K562 (cell line): ENCODE data around the gene ATP2A3. TPM values are rescaled to one million over a fixed set of nuclear protein-coding genes. Genes with fewer than 3 reads are reported as not detected.
A peak's percentile ranks its signal among the peaks of the same experiment; 100 is the strongest.

Experiments used
- BHLHE40 ChIP-seq: IDR thresholded peaks from 2 replicates; pipeline ENCODE4 v1.6.1; 2011; ENCODE audit warnings: low read length, improper control_type of control experiment
- GABPB2 ChIP-seq: fragments of 250-450 bp; sonication (Bioruptor Pico); conservative IDR thresholded peaks from 2 replicates; pipeline ENCODE4 v1.5.1; 2021; ENCODE audit warnings: mild to moderate bottlenecking
- PHF21A ChIP-seq: fragments of 450-650 bp; IDR thresholded peaks from 2 replicates; pipeline ENCODE4 v1.6.1; 2017; ENCODE audit warnings: low read depth, borderline replicate concordance
- POLR2G ChIP-seq: fragments of 200-400 bp; formaldehyde crosslinking; IDR thresholded peaks from 2 replicates; pipeline ENCODE4 v1.6.1; 2017; ENCODE audit warnings: low read depth, mild to moderate bottlenecking, antibody characterized with exemption, low read length, moderate library complexity
- TCFL5 ChIP-seq: fragments of 250-450 bp; sonication (Bioruptor Pico); conservative IDR thresholded peaks from 2 replicates; pipeline ENCODE4 v1.6.1; 2021; ENCODE audit warnings: mild to moderate bottlenecking, moderate library complexity, matching md5 sums
- ZEB2 ChIP-seq: fragments of 450-650 bp; IDR thresholded peaks from 2 replicates; pipeline ENCODE4 v1.6.1; 2016
- ZNF217 ChIP-seq: sonication (generic); formaldehyde crosslinking; IDR thresholded peaks from 2 replicates; pipeline ENCODE4 v1.8.0; 2022; ENCODE audit warnings: mild to moderate bottlenecking, missing genetic modification reagents
- polyA plus RNA-seq, 8 experiments: library from polyadenylated mRNA; depleted of rRNA in 4 of 8; stranded (reverse) in 5 of 8; unstranded in 3 of 8; fragments of >200 nt; fragmentation: Nextera tagmentation in 2 of 8; fragmentation: Illumina TruSeq in 1 of 8; extraction: Ambion mirVana in 2 of 8; extraction: Trizol in 1 of 8; gene quantifications; 2 replicates each; pipeline versions ENCODE4 v1.2.1 to v1.2.3, GENCODE V29; 2011 to 2014; ENCODE audit warnings: inconsistent platforms in 1 of 8, missing spikeins in 1 of 8
- total RNA-seq, 7 experiments: library from RNA; depleted of rRNA in 6 of 7; stranded (reverse); fragments of >200 nt in 6 of 7; fragmentation: Illumina TruSeq in 2 of 7; extraction: Trizol in 2 of 7; gene quantifications; 2 replicates each; pipeline versions ENCODE4 v1.2.1 to v1.2.3, GENCODE V29; 2011 to 2021; ENCODE audit warnings: low replicate concordance in 1 of 7
- TF ChIP-seq, protein P1 (sequence below): sonication (generic); formaldehyde crosslinking; IDR thresholded peaks from 2 replicates; pipeline ENCODE4 v1.8.1; 2023; ENCODE audit warnings: mild to moderate bottlenecking, missing genetic modification reagents
- TF ChIP-seq, protein P2 (sequence below): IDR thresholded peaks from 2 replicates; pipeline ENCODE4 v1.6.1; 2016; ENCODE audit warnings: missing genetic modification characterization, missing compliant biosample characterization
- TF ChIP-seq, protein P3 (sequence below): fragments of 250-450 bp; sonication (Bioruptor Pico); IDR thresholded peaks from 2 replicates; pipeline ENCODE4 v1.8.0; 2022; ENCODE audit warnings: moderate library complexity, mild to moderate bottlenecking, inconsistent platforms

Gene ATP2A3
- total and polyA plus RNA-seq, 9 of the 15 experiments (the other 6 are each of a cell fraction or from before 2014, with no cell fraction given): 0.65 to 103 (median 31.3) TPM

DNA sequence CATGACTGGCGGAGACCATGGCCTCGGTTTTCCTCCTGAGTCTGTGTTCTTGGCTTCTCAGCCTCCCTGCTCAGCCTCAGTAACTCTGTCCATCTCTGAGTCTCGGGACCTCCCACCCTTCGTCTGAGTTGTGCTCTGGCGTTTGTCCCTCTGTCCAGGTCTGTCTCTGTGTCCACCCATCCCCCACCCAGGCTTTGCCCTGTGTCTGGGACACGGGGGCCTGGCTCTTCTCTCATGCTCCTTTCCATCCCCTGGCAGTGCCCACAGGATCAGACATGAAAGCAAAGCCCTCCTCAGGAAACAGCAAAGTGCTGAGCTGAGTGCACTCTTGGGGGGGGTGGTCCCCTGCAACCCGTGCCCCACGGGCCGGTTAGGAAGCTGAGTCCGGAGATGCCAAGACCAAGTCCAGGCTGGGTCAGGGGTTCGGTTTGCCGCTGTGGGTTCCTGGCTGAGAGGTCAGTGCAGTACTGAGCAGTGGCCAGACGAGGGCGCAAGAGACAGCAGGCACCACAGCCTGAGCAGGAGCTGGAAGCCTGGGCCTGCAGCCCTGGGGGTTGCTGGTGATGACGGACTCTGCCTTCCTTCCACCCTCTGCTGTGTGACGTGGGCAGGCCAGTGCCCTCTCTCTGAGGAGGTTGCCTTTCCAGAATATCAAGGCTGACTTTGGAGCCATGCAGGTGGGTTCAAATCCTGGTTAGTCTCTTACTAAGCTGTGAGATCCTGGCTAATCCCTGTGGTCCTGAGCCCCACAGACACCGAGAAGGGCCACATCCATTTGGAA, 50.5 kb downstream of the ATP2A3 start (continued):
- TF ChIP-seq, protein P1, sequence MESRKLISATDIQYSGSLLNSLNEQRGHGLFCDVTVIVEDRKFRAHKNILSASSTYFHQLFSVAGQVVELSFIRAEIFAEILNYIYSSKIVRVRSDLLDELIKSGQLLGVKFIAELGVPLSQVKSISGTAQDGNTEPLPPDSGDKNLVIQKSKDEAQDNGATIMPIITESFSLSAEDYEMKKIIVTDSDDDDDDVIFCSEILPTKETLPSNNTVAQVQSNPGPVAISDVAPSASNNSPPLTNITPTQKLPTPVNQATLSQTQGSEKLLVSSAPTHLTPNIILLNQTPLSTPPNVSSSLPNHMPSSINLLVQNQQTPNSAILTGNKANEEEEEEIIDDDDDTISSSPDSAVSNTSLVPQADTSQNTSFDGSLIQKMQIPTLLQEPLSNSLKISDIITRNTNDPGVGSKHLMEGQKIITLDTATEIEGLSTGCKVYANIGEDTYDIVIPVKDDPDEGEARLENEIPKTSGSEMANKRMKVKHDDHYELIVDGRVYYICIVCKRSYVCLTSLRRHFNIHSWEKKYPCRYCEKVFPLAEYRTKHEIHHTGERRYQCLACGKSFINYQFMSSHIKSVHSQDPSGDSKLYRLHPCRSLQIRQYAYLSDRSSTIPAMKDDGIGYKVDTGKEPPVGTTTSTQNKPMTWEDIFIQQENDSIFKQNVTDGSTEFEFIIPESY (CRISPR knock-in tag): peak; percentile 50; the same call in 1 of the 2 replicates
- TF ChIP-seq GABPB2 (CRISPR knock-in tag): no peak
- TF ChIP-seq ZNF217 (CRISPR knock-in tag): no peak
- TF ChIP-seq, protein P2, sequence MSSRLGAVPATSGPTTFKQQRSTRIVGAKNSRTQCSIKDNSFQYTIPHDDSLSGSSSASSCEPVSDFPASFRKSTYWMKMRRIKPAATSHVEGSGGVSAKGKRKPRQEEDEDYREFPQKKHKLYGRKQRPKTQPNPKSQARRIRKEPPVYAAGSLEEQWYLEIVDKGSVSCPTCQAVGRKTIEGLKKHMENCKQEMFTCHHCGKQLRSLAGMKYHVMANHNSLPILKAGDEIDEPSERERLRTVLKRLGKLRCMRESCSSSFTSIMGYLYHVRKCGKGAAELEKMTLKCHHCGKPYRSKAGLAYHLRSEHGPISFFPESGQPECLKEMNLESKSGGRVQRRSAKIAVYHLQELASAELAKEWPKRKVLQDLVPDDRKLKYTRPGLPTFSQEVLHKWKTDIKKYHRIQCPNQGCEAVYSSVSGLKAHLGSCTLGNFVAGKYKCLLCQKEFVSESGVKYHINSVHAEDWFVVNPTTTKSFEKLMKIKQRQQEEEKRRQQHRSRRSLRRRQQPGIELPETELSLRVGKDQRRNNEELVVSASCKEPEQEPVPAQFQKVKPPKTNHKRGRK (tag): no peak
- TF ChIP-seq TCFL5: no peak
- TF ChIP-seq ZEB2: no peak
- peak; percentile 41; the same call in 1 of the 2 replicates for TF ChIP-seq BHLHE40
- TF ChIP-seq, protein P3, sequence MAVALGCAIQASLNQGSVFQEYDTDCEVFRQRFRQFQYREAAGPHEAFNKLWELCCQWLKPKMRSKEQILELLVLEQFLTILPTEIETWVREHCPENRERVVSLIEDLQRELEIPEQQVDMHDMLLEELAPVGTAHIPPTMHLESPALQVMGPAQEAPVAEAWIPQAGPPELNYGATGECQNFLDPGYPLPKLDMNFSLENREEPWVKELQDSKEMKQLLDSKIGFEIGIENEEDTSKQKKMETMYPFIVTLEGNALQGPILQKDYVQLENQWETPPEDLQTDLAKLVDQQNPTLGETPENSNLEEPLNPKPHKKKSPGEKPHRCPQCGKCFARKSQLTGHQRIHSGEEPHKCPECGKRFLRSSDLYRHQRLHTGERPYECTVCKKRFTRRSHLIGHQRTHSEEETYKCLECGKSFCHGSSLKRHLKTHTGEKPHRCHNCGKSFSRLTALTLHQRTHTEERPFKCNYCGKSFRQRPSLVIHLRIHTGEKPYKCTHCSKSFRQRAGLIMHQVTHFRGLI (CRISPR knock-in tag): no peak
- TF ChIP-seq PHF21A: no peak
- no peak for TF ChIP-seq POLR2G
